CD4-positive, alpha-beta T cell treated with Interleukin-6 for 4 hours (primary cell): ENCODE measurements around the gene UBE2L3.
"Not testable (repeated sequence)": the region's sequence is repeated elsewhere in the genome, so short reads cannot be mapped to it uniquely, and the experiment has no call there.

Experiments used
- DNase-seq: peaks from one replicate; pipeline ENCODE4 v3.0.0-alpha.2; 2020; ENCODE audit warnings: mixed read lengths

Gene UBE2L3

DNA sequence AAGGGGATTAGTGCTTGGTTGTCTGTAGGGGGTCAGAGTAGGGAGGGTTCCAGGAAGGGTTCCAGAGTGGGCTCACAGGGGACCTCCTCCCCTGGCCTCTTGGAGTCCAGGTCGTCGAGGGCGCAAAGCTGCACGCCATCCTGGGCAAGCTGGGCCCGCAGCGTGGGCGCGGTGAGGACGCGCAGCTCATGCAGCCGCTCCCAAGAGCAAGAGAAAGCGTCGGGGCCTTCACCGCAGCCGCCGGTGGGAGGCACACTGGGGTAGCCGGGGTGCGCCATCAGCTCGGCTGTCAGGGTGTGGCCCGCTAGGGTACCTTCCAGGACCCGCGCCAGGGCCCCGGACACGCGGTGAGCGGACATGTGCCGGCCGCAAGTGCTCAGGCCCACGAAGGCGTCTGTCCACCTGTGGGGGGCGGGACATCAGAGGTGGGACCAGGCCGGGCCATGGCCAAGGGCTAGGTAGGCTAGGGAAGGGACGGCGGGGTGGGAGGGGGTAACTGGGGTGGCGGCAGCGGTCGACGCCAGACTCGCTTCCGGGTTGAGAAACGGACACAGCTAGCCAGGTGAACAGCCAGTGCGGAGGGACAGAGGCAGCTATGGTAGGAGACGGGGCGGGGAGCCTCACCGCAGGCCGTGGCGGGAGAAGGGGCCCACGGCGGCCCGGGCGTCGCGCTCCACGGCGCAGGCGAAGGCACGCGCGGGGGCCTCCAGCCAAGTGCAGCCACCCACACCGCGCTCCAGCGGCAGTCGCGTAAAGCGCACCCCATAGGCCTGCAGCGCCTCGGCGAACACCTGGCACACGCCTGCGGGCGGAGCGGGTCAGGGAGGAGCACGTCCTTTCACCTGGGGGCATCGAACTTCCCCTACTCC lies 61.1 kb downstream of the UBE2L3 start:
- no peak for DNase-seq

GRCh38 chr22:21629255-21630149 lies 62.0 kb downstream of the UBE2L3 start, which contains the start of gene YDJC:
Gene YDJC, minus strand, starts transcription at chr22:21630022. Its CDS starts 8 bp downstream, at chr22:21630014.
- DNase-seq, result peak; percentile 97

GRCh38 chr22:21631025-21631424 lies 63.5 kb downstream of the UBE2L3 start:
- no peak for DNase-seq

- peak; percentile 69 for DNase-seq
Observed at GRCh38 chr22:21632237-21632895, 64.9 kb downstream of the UBE2L3 start, which contains the start of gene CCDC116. Gene CCDC116, plus strand, starts transcription at chr22:21632760. Its CDS starts 422 bp downstream, at chr22:21633182.

GRCh38 chr22:21632931-21633330 lies 65.4 kb downstream of the UBE2L3 start:
- DNase-seq, result no peak

DNA sequence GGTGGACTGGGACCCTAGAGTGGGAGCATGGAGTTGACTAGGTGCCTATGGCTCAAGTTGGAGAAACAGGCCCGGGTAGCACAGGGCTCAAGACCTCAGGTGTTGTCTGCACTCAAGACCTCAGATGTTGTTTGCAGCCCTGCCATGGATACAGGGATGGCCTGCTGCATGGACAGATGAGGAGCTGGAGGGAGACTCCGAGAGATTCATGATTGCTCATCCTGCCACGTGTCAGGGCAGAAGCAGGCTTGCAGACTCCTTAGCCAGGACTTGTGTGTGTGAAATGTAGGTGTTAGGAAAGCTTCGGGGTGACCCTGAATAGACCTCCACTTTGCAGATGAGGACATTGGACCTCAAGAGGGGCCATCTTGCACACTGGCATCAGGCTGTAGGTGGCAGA lies 66.0 kb downstream of the UBE2L3 start:
- DNase-seq, result no peak

GRCh38 chr22:21634081-21634480 lies 66.6 kb downstream of the UBE2L3 start:
- no peak for DNase-seq

- no peak for DNase-seq
Observed at GRCh38 chr22:21634844-21635243, 67.3 kb downstream of the UBE2L3 start.

DNA sequence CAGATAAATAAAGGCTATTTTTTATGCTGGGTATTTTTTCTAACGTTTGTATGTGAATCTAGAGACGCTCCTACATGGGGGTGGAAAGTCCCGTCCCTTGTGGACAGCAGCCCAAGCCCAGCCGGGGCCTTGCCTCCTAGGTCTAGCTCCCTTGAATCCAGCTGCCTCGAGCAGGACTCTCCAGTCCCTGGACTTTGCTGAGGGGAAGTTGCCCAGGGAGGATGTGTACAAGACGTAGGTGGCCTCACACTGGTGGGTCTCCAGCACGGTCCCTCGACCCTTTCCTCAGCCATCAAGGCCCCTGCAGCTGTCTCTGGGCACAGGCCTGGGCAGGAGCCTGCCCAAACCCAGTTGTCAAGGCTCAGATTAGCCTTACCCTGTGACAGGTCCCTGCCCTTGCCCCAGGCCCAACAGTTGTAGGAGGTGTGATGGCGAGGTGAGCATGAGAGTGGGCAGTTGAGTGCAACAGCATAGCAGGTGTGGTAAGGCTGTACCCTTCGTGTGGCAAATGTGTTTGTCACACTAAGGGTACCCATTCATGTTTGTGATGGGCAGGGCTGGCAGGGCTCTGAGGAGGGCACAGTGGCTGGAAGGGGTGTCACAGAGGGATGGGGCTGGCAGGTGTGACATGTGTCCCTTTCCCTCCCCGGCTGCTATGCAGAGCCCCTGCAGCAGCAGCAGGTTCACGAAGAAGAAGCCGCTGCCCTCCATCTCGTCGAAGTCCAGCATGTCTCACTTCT lies 68.4 kb downstream of the UBE2L3 start:
- no peak for DNase-seq

DNA sequence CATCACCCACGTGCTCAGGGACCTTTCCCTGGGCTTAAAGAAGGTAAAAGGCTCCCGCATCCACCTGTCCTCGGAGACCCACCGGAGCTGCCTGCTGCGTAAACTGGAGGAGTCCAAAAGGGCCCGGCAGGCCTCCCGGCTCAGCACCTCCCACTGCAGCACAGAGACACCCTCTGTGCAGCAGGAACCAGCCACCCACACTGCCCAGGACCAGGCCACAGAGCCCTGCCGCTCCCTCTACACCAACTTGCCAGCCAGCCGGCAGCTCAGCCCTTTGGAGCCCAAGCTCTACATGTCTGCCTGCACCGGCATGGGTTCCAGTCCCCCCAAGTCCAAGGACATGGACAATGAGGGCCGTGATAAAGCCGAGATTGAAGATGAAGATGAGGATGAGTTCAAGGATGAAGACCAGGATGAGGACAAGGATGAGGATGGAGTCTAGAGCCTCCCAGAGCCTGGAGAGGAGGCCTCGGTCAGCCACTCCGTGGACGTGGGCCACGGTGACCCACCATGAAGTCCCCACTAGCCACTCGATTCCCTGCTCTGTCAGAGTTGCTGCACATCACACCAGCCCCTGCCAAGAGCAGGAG lies 69.2 kb downstream of the UBE2L3 start:
- no peak for DNase-seq

- not testable (repeated sequence) for DNase-seq
Observed at GRCh38 chr22:21637450-21637849, 69.9 kb downstream of the UBE2L3 start.

DNA sequence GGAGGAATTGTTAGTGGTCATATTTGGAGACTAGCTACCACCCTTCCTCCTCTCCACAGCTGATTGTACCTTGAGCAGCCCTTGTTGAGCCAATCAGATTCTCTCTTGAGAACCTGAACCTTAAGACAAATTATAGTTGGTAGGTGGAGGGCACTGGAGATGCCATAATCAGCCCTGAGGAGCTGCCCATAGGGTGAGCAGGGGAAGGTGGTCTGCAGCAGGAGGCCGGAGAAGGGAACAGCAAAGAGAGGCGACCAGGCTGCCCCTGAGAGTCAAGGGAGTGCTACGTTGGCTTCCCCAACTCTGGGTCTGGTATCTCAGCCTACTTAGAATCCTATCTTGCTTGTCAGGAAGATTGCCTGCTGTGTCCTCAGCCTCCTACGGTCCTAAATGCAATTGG lies 71.8 kb downstream of the UBE2L3 start:
- no peak for DNase-seq

DNA sequence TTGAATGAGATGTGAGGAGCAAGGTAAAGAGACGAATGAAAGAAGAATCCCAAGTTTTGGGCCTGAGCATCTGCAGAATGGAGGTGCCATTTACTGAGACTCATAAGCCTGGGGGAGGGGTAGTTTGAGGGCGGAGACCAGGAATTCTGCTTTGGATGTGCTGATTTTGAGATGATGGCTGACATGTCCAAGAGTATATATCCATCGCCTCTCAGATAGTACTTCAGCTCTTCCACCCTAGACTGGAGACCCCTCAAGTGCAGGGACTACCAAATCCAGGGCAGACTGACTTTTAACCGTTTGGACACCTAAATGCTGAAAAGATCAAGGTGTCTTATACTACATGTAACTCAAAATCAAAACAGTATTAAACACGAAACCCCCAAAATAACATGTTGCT lies 73.3 kb downstream of the UBE2L3 start:
- DNase-seq, result no peak

DNA sequence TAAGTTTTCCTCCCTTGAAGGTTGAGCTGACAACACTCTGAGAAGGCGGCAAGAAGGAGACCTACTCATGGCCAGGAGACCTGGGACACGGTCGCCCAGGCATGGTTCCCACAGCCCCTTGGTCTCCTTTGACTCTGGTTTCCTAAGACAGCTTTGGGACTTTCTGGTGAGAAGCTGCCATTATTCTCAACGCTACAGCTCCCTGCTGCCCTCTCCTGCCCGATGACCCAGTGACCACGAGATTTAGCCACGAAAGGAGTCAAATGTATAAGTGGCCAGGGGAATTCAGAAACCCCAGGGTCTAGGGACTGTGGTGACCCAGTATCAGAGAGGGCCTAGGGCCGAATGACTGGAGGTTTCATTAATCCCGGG lies 73.9 kb downstream of the UBE2L3 start:
- DNase-seq, result no peak

DNA sequence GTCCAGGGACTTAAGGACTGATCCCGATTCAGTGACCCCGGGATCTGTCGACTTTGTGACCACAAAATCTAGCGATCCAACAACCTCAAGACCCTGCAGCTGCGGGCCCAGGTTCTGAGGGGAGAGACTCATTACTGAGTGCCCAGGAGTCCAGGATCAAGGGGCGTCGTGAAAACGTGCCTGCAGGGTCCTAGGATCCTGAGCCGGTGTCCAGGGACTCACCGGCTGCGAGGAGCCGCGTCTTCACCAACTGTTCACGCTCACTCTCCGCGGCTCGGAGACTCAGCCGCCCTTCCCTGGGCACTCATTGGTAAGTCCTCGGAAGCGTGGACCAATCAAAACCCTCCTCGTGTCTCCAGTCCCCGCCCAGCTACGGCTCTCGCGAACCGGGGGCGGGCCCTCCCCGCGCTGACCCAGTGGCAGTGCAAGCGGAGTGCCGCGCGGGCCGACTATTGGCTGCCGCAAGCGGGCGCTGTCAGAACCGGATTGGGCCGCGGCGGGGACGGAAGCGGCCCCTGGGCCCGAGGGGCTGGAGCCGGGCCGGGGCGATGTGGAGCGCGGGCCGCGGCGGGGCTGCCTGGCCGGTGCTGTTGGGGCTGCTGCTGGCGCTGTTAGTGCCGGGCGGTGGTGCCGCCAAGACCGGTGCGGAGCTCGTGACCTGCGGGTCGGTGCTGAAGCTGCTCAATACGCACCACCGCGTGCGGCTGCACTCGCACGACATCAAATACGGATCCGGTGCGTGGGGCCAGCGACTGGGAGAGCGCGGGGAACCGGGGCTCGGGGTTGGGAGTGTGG lies 74.5 kb downstream of the UBE2L3 start, which contains the start of gene SDF2L1:
Gene SDF2L1, plus strand, starts transcription at position 514 of the 795 bp plus-strand sequence. Its CDS starts 35 bp downstream, at position 549.
- DNase-seq, result peak; percentile 98

DNA sequence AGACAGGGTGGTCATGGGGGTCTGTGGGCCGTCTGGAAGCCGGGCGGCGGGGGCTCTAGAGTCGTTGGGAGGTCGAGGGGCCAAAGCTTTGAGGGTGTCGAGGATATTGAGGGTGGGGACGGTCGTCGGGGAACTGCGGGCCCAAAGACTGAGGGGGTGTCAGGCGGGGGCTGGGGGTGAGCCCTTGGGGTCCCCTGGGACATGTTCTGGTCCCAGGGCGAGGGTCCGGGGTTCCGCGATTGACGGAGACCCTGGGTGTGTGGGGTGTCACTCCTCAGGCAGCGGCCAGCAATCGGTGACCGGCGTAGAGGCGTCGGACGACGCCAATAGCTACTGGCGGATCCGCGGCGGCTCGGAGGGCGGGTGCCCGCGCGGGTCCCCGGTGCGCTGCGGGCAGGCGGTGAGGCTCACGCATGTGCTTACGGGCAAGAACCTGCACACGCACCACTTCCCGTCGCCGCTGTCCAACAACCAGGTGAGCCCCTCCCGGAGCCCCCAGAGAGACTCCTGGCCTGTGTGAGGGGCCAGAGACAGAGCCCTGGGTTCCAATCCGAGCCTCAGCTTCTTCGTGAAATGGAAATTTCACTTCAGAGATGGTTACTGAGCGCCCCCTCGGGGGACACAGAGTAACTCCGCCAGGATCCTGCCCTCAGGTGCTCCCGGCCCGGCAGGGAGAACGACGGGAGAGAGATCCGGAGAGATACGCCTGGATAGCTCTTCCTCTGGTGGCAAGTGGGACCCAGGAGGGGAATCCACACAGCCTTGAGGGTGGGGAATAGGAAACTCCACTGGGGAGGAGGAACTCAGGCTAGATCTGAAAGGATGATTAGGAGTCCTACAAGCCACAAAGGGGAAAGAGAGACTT lies 75.3 kb downstream of the UBE2L3 start:
- peak; percentile 72 for DNase-seq

- no peak for DNase-seq
Observed at GRCh38 chr22:21643533-21644357, 76.2 kb downstream of the UBE2L3 start.

- DNase-seq, result not testable (repeated sequence)
Observed at GRCh38 chr22:21645513-21645912, 78.0 kb downstream of the UBE2L3 start.
